Kidney epithelial cell (primary cell): ENCODE measurements around the gene SYT10. TPM values are rescaled to one million over a fixed set of nuclear protein-coding genes. Genes with fewer than 3 reads are reported as not detected.

ENCODE experiments used
- DNase-seq: peaks from one replicate; pipeline ENCODE4 v3.0.0-alpha.2; 2010; ENCODE audit warnings: low read depth
- H3K27me3 ChIP-seq: 2 replicates; pipeline ENCODE4 v1.6.0; 2011; ENCODE audit warnings: low read length; ENCODE audit not compliant: control insufficient read depth, insufficient read depth
- H3K36me3 ChIP-seq: 2 replicates; pipeline ENCODE4 v1.5.1; 2011; ENCODE audit warnings: low read length; ENCODE audit not compliant: control insufficient read depth, insufficient read depth
- H3K4me3 ChIP-seq: 2 replicates; pipeline ENCODE4 v1.5.1; 2011; ENCODE audit warnings: low read depth, mild to moderate bottlenecking, control low read depth, low read length
- total RNA-seq: library from RNA; depleted of rRNA; stranded (reverse); fragments of >200 nt; gene quantifications from 2 replicates; pipeline ENCODE4 v1.2.3, GENCODE V29; 2015
- TF ChIP-seq, protein P1 (sequence below): IDR thresholded peaks from 2 replicates; pipeline ENCODE4 v1.5.1; 2011; ENCODE audit warnings: mild to moderate bottlenecking, moderate library complexity, low read length, control low read depth, inconsistent platforms; ENCODE audit not compliant: insufficient read depth, poor library complexity, severe bottlenecking

SYT10 gene
- total RNA-seq, 1 donor from 2014 or later: not detected

DNA sequence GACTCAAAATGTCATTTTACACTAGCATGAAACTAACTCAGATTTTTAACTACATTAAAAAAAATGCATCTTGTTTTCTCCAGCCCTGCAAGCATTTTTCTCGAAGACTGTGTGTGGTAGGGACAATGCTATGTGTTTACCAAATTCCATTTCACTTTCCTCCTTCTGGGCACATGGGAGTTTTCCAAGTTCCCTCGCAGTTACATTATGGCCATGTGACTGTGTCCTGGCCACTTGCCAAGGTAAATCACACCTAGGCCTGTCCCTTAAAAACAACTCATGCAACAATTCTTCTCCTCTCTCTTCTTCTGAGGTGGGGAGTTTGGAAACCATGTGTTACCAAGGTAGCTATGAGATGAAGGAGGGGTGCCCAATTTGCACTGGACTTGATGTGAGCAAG lies 108.7 kb downstream of the SYT10 start:
- no peak for DNase-seq
- TF ChIP-seq, protein P1, sequence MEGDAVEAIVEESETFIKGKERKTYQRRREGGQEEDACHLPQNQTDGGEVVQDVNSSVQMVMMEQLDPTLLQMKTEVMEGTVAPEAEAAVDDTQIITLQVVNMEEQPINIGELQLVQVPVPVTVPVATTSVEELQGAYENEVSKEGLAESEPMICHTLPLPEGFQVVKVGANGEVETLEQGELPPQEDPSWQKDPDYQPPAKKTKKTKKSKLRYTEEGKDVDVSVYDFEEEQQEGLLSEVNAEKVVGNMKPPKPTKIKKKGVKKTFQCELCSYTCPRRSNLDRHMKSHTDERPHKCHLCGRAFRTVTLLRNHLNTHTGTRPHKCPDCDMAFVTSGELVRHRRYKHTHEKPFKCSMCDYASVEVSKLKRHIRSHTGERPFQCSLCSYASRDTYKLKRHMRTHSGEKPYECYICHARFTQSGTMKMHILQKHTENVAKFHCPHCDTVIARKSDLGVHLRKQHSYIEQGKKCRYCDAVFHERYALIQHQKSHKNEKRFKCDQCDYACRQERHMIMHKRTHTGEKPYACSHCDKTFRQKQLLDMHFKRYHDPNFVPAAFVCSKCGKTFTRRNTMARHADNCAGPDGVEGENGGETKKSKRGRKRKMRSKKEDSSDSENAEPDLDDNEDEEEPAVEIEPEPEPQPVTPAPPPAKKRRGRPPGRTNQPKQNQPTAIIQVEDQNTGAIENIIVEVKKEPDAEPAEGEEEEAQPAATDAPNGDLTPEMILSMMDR: no peak
- Histone ChIP-seq H3K36me3 (no peaks in the 10 kb centered on the region), H3K27me3 (no peaks in the 10 kb centered on the region), H3K4me3 (no peak overlapping the region)
